Measurements from ENCODE around the gene EFNA5. TPM values are rescaled to one million over a fixed set of nuclear protein-coding genes. Genes with fewer than 3 reads are reported as not detected.

EFNA5 gene
- total RNA-seq, 2 donors from 2014 or later, result 9.7 to 11.1 TPM

GRCh38 chr5:107572715-107573368 is 97.9 kb downstream of the EFNA5 start:
- H3K4me3 ChIP-seq, result no peak overlapping the region
- H3K9me3 ChIP-seq, result no peaks in the 10 kb centered on the region
- intact Hi-C loops (cut with DNase I), result no loop called here
- no peaks in the 10 kb centered on the region for H3K27me3 ChIP-seq
- peaks cover 4% of the 10 kb centered on the region for H3K4me1 ChIP-seq
- no peak overlapping the region for H3K9ac ChIP-seq (ENCODE audit: low read depth in 2 of 2, low read length in 2 of 2)
- no peak for TF ChIP-seq CTCF (IDR thresholded peaks at IDR 0.05)
- H3K27ac ChIP-seq, result no peak overlapping the region
- no peaks in the 10 kb centered on the region for H3K36me3 ChIP-seq
- DNase-seq, result no peak

DNA sequence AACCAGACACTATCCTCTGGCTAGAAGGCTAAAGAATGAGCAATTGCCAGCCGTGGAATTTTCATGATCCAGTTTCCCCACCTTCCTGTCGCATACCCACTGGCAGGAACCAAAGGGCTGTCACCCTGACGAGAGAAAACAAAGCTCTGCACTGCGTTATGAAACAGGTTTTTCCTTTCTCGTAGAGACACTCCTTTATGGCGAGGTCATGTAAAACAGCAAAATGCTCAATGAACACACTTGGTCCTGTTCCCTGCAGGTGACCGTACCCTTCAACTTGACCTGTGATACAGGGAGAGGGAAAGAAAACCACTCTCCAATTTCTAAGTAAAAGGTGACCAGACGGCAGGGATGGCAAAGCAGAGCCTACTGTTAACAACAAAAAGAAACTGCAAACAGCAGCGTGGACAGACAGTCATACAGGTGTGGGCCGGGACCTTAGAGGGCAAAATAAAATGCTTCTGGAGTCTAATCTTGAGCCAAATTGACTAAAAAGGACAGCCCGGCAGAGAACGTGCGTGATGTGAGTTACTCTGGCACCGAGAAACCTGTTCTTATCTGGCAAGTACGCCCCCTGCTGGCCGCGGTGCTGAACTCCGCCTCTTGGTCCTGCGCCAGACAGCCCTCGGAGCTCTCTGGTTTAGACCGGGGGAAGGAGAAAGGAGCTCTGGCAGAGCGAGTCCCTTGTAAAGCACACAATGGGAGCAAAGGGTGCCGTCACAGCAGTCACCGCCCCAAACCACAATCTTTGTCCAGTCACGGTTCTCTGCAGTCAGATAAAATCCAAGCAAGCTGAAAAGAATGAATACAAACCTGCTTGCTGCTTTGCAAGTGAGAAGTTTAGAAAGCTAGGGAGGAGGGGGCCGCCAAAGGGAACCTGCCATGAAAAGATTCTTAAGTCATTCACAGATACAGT is 98.9 kb downstream of the EFNA5 start:
- peak; percentile 97 for TF ChIP-seq CTCF (IDR thresholded peaks at IDR 0.05)
- Histone ChIP-seq H3K36me3 (no peaks in the 10 kb centered on the region), H3K4me1 (peaks cover 4% of the 10 kb centered on the region), H3K27me3 (no peaks in the 10 kb centered on the region), H3K9ac (ENCODE audit: low read depth in 2 of 2, low read length in 2 of 2) (peak overlapping the region; percentile 62 to 68), H3K4me3 (peak overlapping the region; percentile 44), H3K9me3 (no peaks in the 10 kb centered on the region), H3K27ac (peak overlapping the region; percentile 70)
- intact Hi-C loops (cut with DNase I), result no loop called here
- peak; percentile 97 for DNase-seq

- no peak for TF ChIP-seq CTCF (IDR thresholded peaks at IDR 0.05)
- peak overlapping the region; percentile 70 for H3K27ac ChIP-seq
- H3K27me3 ChIP-seq, result no peaks in the 10 kb centered on the region
- peak overlapping the region; percentile 44 for H3K4me3 ChIP-seq
- H3K9me3 ChIP-seq, result no peaks in the 10 kb centered on the region
- peaks cover 4% of the 10 kb centered on the region for H3K4me1 ChIP-seq
- peak overlapping the region; percentile 27 to 62 for H3K9ac ChIP-seq (ENCODE audit: low read depth in 2 of 2, low read length in 2 of 2)
- peak; percentile 61 for DNase-seq
- no peaks in the 10 kb centered on the region for H3K36me3 ChIP-seq
- intact Hi-C loops (cut with DNase I), result no loop called here
Measured at GRCh38 chr5:107570805-107571531, 99.8 kb downstream of the EFNA5 start.

DNA sequence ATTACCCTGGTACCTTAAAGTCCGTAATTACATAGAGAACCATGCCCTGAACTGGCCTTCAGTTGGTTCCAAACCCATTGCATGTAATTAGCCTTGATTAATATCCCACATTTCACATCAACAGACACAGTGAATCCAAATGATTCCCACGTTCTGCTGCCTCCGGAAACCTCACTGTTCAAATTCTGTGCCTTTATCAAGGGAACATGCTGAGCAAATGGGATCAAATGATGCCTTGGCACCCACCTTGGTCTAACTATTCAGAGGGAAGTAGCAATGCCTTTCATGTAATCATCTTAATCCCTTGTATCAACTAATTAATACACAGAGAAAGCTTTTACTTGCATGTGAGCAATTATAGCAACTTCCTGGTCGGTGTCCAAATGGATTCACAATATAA is 100.6 kb downstream of the EFNA5 start:
- TF ChIP-seq CTCF (IDR thresholded peaks at IDR 0.05), result no peak
- no peak overlapping the region for H3K27ac ChIP-seq
- H3K9me3 ChIP-seq, result no peaks in the 10 kb centered on the region
- H3K27me3 ChIP-seq, result no peaks in the 10 kb centered on the region
- H3K4me3 ChIP-seq, result no peak overlapping the region
- H3K4me1 ChIP-seq, result peaks cover 4% of the 10 kb centered on the region
- no peak for DNase-seq
- intact Hi-C loops (cut with DNase I), result no loop called here
- no peaks in the 10 kb centered on the region for H3K36me3 ChIP-seq
- no peak overlapping the region for H3K9ac ChIP-seq (ENCODE audit: low read depth in 2 of 2, low read length in 2 of 2)

DNA sequence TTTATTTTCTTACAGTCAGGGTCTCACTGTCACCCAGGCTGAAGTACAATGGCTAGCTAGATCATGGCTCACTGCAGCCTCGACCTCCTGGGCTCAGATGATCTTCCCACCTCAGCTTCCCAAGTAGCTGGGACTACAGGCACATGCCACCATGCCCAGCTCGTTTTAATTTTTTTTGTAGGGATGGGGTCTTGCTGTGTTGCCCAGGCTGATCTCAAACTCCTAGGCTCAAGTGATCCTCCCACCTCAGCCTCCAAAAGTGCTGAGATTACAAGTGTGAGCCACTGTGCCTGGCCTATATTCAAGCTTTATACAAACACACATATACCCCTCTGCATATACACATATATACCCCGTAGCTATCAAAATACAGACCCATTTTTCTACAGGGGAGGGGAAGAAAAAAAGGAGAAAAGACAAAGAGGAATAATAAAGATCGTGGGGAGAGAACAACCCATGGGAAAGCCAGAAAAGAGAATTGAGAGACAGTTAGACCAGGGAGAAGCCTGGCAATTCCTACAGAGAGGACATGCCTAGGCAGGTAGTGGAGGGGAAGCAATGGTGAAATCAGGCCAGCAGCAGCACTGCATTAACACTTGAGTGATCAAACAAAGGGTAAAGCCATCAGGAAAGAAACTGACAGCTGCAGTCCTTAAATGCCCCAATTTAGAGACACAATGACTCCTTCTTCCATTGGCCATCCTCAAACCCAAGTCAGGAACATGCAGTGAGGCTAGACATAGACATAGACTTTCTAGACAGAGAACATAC is 102.7 kb downstream of the EFNA5 start:
- Histone ChIP-seq H3K9ac (ENCODE audit: low read depth in 2 of 2, low read length in 2 of 2) (no peak overlapping the region), H3K27ac (no peak overlapping the region), H3K4me1 (peaks cover 4% of the 10 kb centered on the region), H3K4me3 (no peak overlapping the region), H3K36me3 (no peaks in the 10 kb centered on the region), H3K27me3 (no peaks in the 10 kb centered on the region), H3K9me3 (no peaks in the 10 kb centered on the region)
- no peak for TF ChIP-seq CTCF (IDR thresholded peaks at IDR 0.05)
- intact Hi-C loops (cut with DNase I), result no loop called here
- DNase-seq, result no peak

Data from colonic mucosa (tissue), 4 donors.